GM12878 (cell line): ENCODE data around the gene ISY1. TPM values are rescaled to one million over a fixed set of nuclear protein-coding genes. Genes with fewer than 3 reads are reported as not detected.

Experiments used
- ATAC-seq: fragments of 200-7000 bp; cut with Tn5 transposase; 3 replicates; pipeline ENCODE4 v1.9.1; 2020; ENCODE audit warnings: mild to moderate bottlenecking, moderate library complexity
- BruUV-seq: library from RNA; stranded (reverse); fragments of 400-500 nt; replicated peaks from 2 replicates; lab custom pipeline; 2021; lab: Mats Ljungman, UMichigan
- CTCF ChIA-PET: fragments of 300-600 bp; sonication (Branson Sonifier 250); formaldehyde crosslinking; extraction: SDS; loops from one replicate; lab custom pipeline; 2021; ENCODE audit warnings: inconsistent platforms; lab: Yijun Ruan, JAX
- POLR2A ChIA-PET: fragments of 350-600 bp; formaldehyde crosslinking; extraction: SDS; loops from one replicate; lab custom pipeline; 2021; ENCODE audit warnings: inconsistent platforms; lab: Charles Lee
- RAD21 ChIA-PET: fragments of 300-600 bp; sonication (Branson Sonifier 250); formaldehyde crosslinking; loops from one replicate; lab custom pipeline; 2023; ENCODE audit warnings: antibody characterized with exemption; ENCODE audit not compliant: unreplicated experiment; lab: Charles Lee
- SMC1A ChIA-PET: fragments of 300-600 bp; sonication (Branson Sonifier 250); formaldehyde crosslinking; loops from one replicate; lab custom pipeline; 2023; ENCODE audit not compliant: unreplicated experiment, uncharacterized antibody; lab: Charles Lee
- DNase-seq: peaks from one replicate; pipeline ENCODE4 v3.0.0-alpha.2; 2011; ENCODE audit warnings: low read depth, low spot score
- FAIRE-seq: peaks from 3 replicates; lab custom pipeline; 2011; peaks lifted over from hg19 to GRCh38; lab: Jason Lieb, UNC
- H2AFZ ChIP-seq: 2 replicates; pipeline ENCODE4 v1.6.0; 2011; ENCODE audit warnings: low read depth, low read length, control low read depth; ENCODE audit not compliant: control insufficient read depth
- H3K27ac ChIP-seq: 2 replicates; pipeline ENCODE4 v1.5.1; 2011; ENCODE audit warnings: control low read depth; ENCODE audit not compliant: control insufficient read depth, insufficient read depth
- H3K27me3 ChIP-seq, 2 experiments: replicated peaks in 1 of 2; 2 replicates each; pipeline versions ENCODE4 v1.6.0 to v1.6.1; 2011; ENCODE audit warnings: low read length in 1 of 2; ENCODE audit not compliant: control insufficient read depth in 2 of 2, insufficient read depth in 2 of 2
- H3K36me3 ChIP-seq, 2 experiments: 2 replicates each; pipeline ENCODE4 v1.5.1; 2011; ENCODE audit warnings: low read length in 1 of 2; ENCODE audit not compliant: control insufficient read depth in 2 of 2, insufficient read depth in 2 of 2
- H3K4me1 ChIP-seq: 2 replicates; pipeline ENCODE4 v1.6.1; 2011; ENCODE audit warnings: mild to moderate bottlenecking, low read length, moderate library complexity, mixed read lengths; ENCODE audit not compliant: control insufficient read depth, insufficient read depth
- H3K4me2 ChIP-seq: 2 replicates; pipeline ENCODE4 v1.6.0; 2011; ENCODE audit warnings: control low read depth; ENCODE audit not compliant: control insufficient read depth, insufficient read depth
- H3K4me3 ChIP-seq: fragments of 200-600 bp; sonication (generic); 2 replicates; pipeline ENCODE4 v1.5.1; 2016
- H3K79me2 ChIP-seq: 2 replicates; pipeline ENCODE4 v1.6.0; 2011; ENCODE audit warnings: low read length; ENCODE audit not compliant: control insufficient read depth, insufficient read depth
- H3K9ac ChIP-seq: 2 replicates; pipeline ENCODE4 v1.8.0; 2011; ENCODE audit warnings: low read length, control low read depth, mixed read lengths; ENCODE audit not compliant: control insufficient read depth, insufficient read depth
- H3K9me3 ChIP-seq: replicated peaks from 3 replicates; pipeline ENCODE4 v1.5.1; 2011; ENCODE audit warnings: mild to moderate bottlenecking, low read length; ENCODE audit not compliant: control insufficient read depth, insufficient read depth
- H4K20me1 ChIP-seq: 2 replicates; pipeline ENCODE4 v1.6.0; 2011; ENCODE audit not compliant: control insufficient read depth, insufficient read depth
- BCLAF1 ChIP-seq: fragments of 450-650 bp; IDR thresholded peaks from 2 replicates; pipeline ENCODE4 v1.6.1; 2017; ENCODE audit warnings: antibody characterized with exemption, mild to moderate bottlenecking, moderate library complexity
- BHLHE40 ChIP-seq, 2 experiments: fragments of 450-650 bp in 1 of 2; IDR thresholded peaks; 2 replicates each; pipeline ENCODE4 v1.6.1; 2011 to 2017; ENCODE audit warnings: low read depth in 2 of 2, borderline replicate concordance in 1 of 2, improper control_type of control experiment in 1 of 2, low read length in 1 of 2, mild to moderate bottlenecking in 1 of 2
- BRCA1 ChIP-seq: IDR thresholded peaks from 2 replicates; pipeline ENCODE4 v1.6.1; 2011; ENCODE audit warnings: low read depth, low read length, improper control_type of control experiment
- CBX3 ChIP-seq: fragments of 200-600 bp; sonication (generic); IDR thresholded peaks from 2 replicates; pipeline ENCODE4 v1.6.1; 2016; ENCODE audit warnings: low read depth, borderline replicate concordance
- DPF2 ChIP-seq: fragments of 450-650 bp; IDR thresholded peaks from 2 replicates; pipeline ENCODE4 v1.6.1; 2017; ENCODE audit warnings: mild to moderate bottlenecking
- EGR1 ChIP-seq, 2 experiments: IDR thresholded peaks; 1 replicate in 1 of 2; 2 replicates in 1 of 2; pipeline ENCODE4 v1.6.1; 2011 to 2012; ENCODE audit warnings: low read depth in 2 of 2, low read length in 2 of 2, borderline replicate concordance in 1 of 2, mild to moderate bottlenecking in 1 of 2, moderate library complexity in 1 of 2
- EZH2 ChIP-seq: IDR thresholded peaks from 2 replicates; pipeline ENCODE4 v1.6.1; 2012; ENCODE audit warnings: low read depth, mild to moderate bottlenecking, control low read depth, inconsistent platforms, low read length, borderline replicate concordance; ENCODE audit not compliant: control insufficient read depth
- FOXM1 ChIP-seq: IDR thresholded peaks from 2 replicates; pipeline ENCODE4 v1.6.1; 2012; ENCODE audit warnings: low read depth, mild to moderate bottlenecking, inconsistent platforms, low read length, moderate library complexity
- JUNB ChIP-seq: IDR thresholded peaks from 2 replicates; pipeline ENCODE4 v1.6.1; 2016; ENCODE audit warnings: antibody characterized with exemption, mild to moderate bottlenecking
- KDM1A ChIP-seq: fragments of 200-600 bp; sonication (generic); IDR thresholded peaks from 2 replicates; pipeline ENCODE4 v1.6.1; 2016; ENCODE audit warnings: borderline replicate concordance
- MEF2A ChIP-seq: IDR thresholded peaks from 2 replicates; pipeline ENCODE4 v1.6.1; 2011; ENCODE audit warnings: low read depth, mild to moderate bottlenecking, low read length, moderate library complexity; ENCODE audit not compliant: insufficient read depth
- MEF2B ChIP-seq: fragments of 450-650 bp; IDR thresholded peaks from 2 replicates; pipeline ENCODE4 v1.6.1; 2018; ENCODE audit warnings: mild to moderate bottlenecking, moderate library complexity; ENCODE audit not compliant: partially characterized antibody, poor library complexity, severe bottlenecking
- PBX3 ChIP-seq: IDR thresholded peaks from 2 replicates; pipeline ENCODE4 v1.6.1; 2011; ENCODE audit warnings: mild to moderate bottlenecking, low read depth, low read length, moderate library complexity; ENCODE audit not compliant: insufficient replicate concordance
- STAT3 ChIP-seq: IDR thresholded peaks from 2 replicates; pipeline ENCODE4 v1.6.1; 2011; ENCODE audit warnings: low read depth, low read length, improper control_type of control experiment
- YBX1 ChIP-seq: fragments of 450-650 bp; IDR thresholded peaks from 2 replicates; pipeline ENCODE4 v1.6.1; 2016; ENCODE audit warnings: antibody characterized with exemption
- ZNF217 ChIP-seq: fragments of 450-650 bp; IDR thresholded peaks from 2 replicates; pipeline ENCODE4 v1.6.1; 2017; ENCODE audit warnings: antibody characterized with exemption, mild to moderate bottlenecking
- WGBS: methylation state at CpG from one replicate; pipeline ENCODE4 v1.1.6; 2016; ENCODE audit warnings: low lambda C conversion rate; ENCODE audit not compliant: insufficient replicate concordance, insufficient coverage; ENCODE audit errors: missing lambda C conversion rate; 5-methylcytosine and 5-hydroxymethylcytosine counted together
- in situ Hi-C: fragments of 300-500 bp; cut with MboI; formaldehyde crosslinking; loops from 9 replicates; pipeline ENCODE4 v1.14.3; 2018; ENCODE audit warnings: mixed read lengths
- intact Hi-C: fragments of 100-400 bp; cut with micrococcal nuclease; formaldehyde crosslinking; loops from one replicate; pipeline ENCODE4 v1.14.2; 2022; ENCODE audit not compliant: unreplicated experiment
- polyA plus RNA-seq, 11 experiments: library from polyadenylated mRNA; depleted of rRNA in 4 of 11; unstranded in 6 of 11; stranded (reverse) in 5 of 11; fragments of >200 nt; fragmentation: Nextera tagmentation in 4 of 11; fragmentation: Illumina TruSeq in 1 of 11; extraction: Ambion mirVana in 4 of 11; extraction: Trizol in 1 of 11; gene quantifications; 1 replicate in 1 of 11; 2 replicates in 10 of 11; pipeline versions ENCODE4 v1.2.1 to v1.2.3, GENCODE V29; 2011 to 2016; ENCODE audit warnings: inconsistent platforms in 2 of 11, missing spikeins in 2 of 11, low read depth in 1 of 11
- total RNA-seq, 4 experiments: library from RNA; depleted of rRNA in 3 of 4; stranded (reverse); fragments of >200 nt in 3 of 4; fragmentation: Illumina TruSeq in 1 of 4; extraction: Trizol in 1 of 4; gene quantifications; 2 replicates each; pipeline versions ENCODE4 v1.2.1 to v1.2.3, GENCODE V29; 2013 to 2021
- TF ChIP-seq, protein P1 (sequence below): fragments of 450-650 bp; formaldehyde crosslinking; IDR thresholded peaks from 2 replicates; pipeline ENCODE4 v1.4.0; 2020; ENCODE audit warnings: mild to moderate bottlenecking, moderate library complexity

Gene ISY1
- total and polyA plus RNA-seq, 10 of the 15 experiments (the other 5 are each of a cell fraction or from before 2014, with no cell fraction given), result 28.3 to 72.2 (median 44.7) TPM

DNA sequence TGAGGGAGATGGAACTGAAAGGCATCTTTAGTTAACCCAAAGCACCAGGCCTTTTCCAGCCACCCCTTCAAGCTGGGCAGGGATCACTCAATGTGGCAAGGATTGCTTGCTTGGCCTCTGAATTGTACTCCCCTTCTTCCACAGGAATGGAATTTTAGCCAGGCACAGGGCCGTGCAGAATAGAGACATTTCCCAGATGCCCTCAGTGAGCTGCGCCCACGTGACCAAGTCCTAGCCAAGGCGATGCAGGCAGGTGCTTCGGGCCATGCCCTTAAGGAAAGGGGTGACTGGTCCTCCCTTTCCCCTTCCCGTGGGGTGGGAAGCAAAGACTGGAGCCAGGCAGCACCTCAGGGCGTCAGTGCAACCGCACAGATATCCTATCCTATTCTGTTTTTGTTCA, 82.4 kb downstream of the ISY1 start:
- POLR2A ChIA-PET, result no interaction called here

More for the DNA sequence above, 82.4 kb downstream of the ISY1 start:
- H3K27ac ChIP-seq, result no peak overlapping the region
- in situ Hi-C loops, result no loop called here
- 49% methylated on average over 8 of the region's 8 CpGs for WGBS
- SMC1A ChIA-PET, result interaction anchor here (1.4 kb wide), 1 partner anchor 26 kb away, joined by 3 read pairs; no protein-coding TSS in a partner anchor
- no peak for DNase-seq
- H2AFZ ChIP-seq, result no peak overlapping the region
- H3K27me3 ChIP-seq, result no peaks in the 10 kb centered on the region
- no peaks in the 10 kb centered on the region for H3K9me3 ChIP-seq
- H4K20me1 ChIP-seq, result no peaks in the 10 kb centered on the region
- no peak overlapping the region for H3K4me3 ChIP-seq
- intact Hi-C loops, result no loop called here
- H3K4me2 ChIP-seq, result no peak overlapping the region
- H3K4me1 ChIP-seq, result no peaks in the 10 kb centered on the region
- no peak for ATAC-seq
- no peak for FAIRE-seq
- no peaks in the 10 kb centered on the region for H3K79me2 ChIP-seq
- BruUV-seq, result no TSS peak
- RAD21 ChIA-PET, result interaction anchor here (1.0 kb wide), 1 partner anchor 107 kb away, joined by 5 read pairs; no protein-coding TSS in a partner anchor
- CTCF ChIA-PET, result no interaction called here
- TF ChIP-seq ZNF217, result no peak
- TF ChIP-seq MEF2A, result no peak
- no peak for TF ChIP-seq BCLAF1
- no peak for TF ChIP-seq JUNB
- no peak for TF ChIP-seq DPF2
- TF ChIP-seq EGR1 (IDR thresholded peaks at IDR 0.05; ENCODE audit: borderline replicate concordance in 1 of 2, low read depth in 2 of 2, low read length in 2 of 2), result no peak
- TF ChIP-seq KDM1A, result no peak
- no peak for TF ChIP-seq PBX3
- no peak for TF ChIP-seq EZH2
- no peak for TF ChIP-seq BHLHE40 (IDR thresholded peaks at IDR 0.05; ENCODE audit: borderline replicate concordance in 1 of 2, low read depth in 2 of 2, low read length in 1 of 2)
- TF ChIP-seq FOXM1, result no peak
- TF ChIP-seq MEF2B, result no peak
- no peak for TF ChIP-seq YBX1
- no peak for TF ChIP-seq STAT3
- TF ChIP-seq, protein P1, sequence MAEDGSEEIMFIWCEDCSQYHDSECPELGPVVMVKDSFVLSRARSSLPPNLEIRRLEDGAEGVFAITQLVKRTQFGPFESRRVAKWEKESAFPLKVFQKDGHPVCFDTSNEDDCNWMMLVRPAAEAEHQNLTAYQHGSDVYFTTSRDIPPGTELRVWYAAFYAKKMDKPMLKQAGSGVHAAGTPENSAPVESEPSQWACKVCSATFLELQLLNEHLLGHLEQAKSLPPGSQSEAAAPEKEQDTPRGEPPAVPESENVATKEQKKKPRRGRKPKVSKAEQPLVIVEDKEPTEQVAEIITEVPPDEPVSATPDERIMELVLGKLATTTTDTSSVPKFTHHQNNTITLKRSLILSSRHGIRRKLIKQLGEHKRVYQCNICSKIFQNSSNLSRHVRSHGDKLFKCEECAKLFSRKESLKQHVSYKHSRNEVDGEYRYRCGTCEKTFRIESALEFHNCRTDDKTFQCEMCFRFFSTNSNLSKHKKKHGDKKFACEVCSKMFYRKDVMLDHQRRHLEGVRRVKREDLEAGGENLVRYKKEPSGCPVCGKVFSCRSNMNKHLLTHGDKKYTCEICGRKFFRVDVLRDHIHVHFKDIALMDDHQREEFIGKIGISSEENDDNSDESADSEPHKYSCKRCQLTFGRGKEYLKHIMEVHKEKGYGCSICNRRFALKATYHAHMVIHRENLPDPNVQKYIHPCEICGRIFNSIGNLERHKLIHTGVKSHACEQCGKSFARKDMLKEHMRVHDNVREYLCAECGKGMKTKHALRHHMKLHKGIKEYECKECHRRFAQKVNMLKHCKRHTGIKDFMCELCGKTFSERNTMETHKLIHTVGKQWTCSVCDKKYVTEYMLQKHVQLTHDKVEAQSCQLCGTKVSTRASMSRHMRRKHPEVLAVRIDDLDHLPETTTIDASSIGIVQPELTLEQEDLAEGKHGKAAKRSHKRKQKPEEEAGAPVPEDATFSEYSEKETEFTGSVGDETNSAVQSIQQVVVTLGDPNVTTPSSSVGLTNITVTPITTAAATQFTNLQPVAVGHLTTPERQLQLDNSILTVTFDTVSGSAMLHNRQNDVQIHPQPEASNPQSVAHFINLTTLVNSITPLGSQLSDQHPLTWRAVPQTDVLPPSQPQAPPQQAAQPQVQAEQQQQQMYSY (CRISPR knock-in tag), result no peak
- no peak for TF ChIP-seq BRCA1
- no peak for TF ChIP-seq CBX3
- TF ChIP-seq, all 136 proteins: peak for 0
- Histone ChIP-seq H3K9ac (no peak overlapping the region), H3K36me3 (no peaks in the 10 kb centered on the region)
